Adrenal gland (tissue), 5 donors: ENCODE results near the gene SPTLC1.

ENCODE experiments used
- CTCF ChIP-seq, 6 experiments: fragments of 450-650 bp in 4 of 6; fragments of 200-600 bp in 2 of 6; sonication (generic) in 1 of 6; IDR thresholded peaks; 1 replicate in 5 of 6; 2 replicates in 1 of 6; pipeline versions ENCODE4 v1.5.1 to v1.8.0; 2016 to 2021; ENCODE audit warnings: antibody characterized with exemption in 6 of 6, mild to moderate bottlenecking in 2 of 6, moderate library complexity in 1 of 6
- POLR2A ChIP-seq, 2 donors: fragments of 450-650 bp; IDR thresholded peaks; one replicate each; pipeline ENCODE4 v1.6.1; 2017; ENCODE audit warnings: antibody characterized with exemption in 2 of 2, mild to moderate bottlenecking in 2 of 2, moderate library complexity in 1 of 2
- donor health status: DM: no; HTN: no; CAD: no.

DNA sequence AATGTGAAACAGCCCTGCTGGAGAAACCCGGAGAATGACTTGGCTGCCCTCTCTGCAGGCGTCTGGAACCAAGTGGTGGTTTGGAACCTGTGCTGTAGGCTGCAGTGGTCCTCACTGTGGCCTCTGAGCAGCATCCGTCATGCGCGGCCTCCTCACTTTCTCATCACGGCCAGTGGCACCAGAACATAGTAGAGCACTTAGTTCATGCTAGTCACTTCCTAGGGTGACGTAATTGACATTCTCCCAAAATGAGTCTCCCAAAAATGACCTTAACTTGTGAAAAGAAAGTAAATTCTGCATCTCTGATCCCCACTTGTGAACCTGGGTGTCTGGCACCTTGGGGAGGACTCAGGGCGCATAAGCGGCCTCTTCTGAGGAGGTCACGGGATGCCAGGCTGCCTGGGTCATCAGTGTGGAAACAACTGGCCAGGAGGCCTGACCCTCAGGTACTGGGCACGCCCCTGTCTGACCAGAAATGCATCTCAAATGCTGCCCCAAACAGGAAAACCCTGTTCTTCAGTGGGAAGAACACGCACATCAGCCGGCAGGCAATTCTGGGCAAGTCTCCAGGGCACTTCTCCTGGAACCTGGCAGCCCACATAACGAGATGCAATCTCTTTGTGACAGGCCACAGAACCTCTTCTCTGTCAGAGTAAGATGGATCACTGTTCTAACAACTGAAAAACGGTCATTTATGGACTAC is 36.6 kb upstream of the SPTLC1 start:
- no peak for TF ChIP-seq POLR2A (IDR thresholded peaks at IDR 0.05)
- no peak for TF ChIP-seq CTCF (IDR thresholded peaks at IDR 0.05)
